ENCODE results near the gene CLPTM1L. TPM values are rescaled to one million over a fixed set of nuclear protein-coding genes. Genes with fewer than 3 reads are reported as not detected.

CLPTM1L gene
- total and polyA plus RNA-seq, 9 of the 15 experiments (the other 6 are each of a cell fraction or from before 2014, with no cell fraction given), result 3.5 to 217 (median 177) TPM

DNA sequence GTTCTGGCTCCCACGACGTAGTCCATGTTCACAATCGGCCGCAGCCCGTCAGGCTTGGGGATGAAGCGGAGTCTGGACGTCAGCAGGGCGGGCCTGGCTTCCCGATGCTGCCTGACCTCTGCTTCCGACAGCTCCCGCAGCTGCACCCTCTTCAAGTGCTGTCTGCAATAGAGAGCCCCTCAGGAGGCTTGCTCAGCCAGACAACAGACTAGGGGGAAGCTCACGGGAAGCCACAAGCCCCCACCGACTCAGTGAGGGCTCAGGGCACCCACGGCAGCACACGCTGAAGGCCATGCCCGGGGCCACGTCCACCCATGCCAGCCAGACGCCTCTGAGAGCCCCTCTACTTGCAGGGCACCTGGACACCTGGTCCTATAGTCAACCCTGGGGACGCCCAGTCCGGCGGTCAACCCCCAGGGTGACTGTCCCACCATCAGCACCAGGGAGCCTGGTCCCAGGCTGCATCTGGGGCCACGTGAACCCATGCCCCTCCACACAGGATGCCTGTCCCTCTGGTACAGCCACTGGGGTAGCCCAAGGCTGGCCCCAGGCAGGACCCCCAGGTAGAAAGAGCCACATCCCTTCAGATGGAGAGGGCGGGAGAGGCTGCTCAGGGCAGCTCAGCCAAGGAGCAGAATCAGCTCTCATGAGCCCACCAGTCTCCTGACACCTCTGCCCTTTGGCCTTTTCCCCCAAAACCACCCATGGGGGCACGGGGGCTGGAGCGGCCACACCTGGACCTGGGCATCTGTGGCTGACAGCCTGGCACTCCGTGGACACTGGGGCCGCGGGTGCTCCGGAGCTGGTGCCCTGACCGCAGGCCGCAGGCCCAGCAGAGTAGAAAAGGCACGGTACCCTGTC lies 64.5 kb downstream of the CLPTM1L start:
- BruUV-seq (replicated peaks), result no TSS peak
- Histone ChIP-seq H3K36me3 (ENCODE audit: control insufficient read depth, insufficient read depth, low read length) (no peaks in the 10 kb centered on the region), H3K9me1 (ENCODE audit: control insufficient read depth, insufficient read depth, low read length) (no peaks in the 10 kb centered on the region), H3K4me2 (ENCODE audit: insufficient read depth, low read length) (no peak overlapping the region), H3K9ac (ENCODE audit: insufficient read depth in 1 of 2, low read depth in 2 of 2, low read length in 2 of 2) (no peak overlapping the region; a peak in 1 of 4 replicates), H3K4me1 (replicated peaks in 1 of 2; ENCODE audit: control insufficient read depth in 2 of 2, insufficient read depth in 2 of 2, low read length in 2 of 2) (peaks cover 0 to 35% of the 10 kb centered on the region in 2 experiments; a peak in 1 of 5 replicates), H3K27me3 (ENCODE audit: control insufficient read depth in 2 of 2, insufficient read depth in 2 of 2, low read length in 2 of 2) (peaks cover 16 to 74% of the 10 kb centered on the region in 2 experiments; a peak in 4 of 5 replicates), H3K27ac (ENCODE audit: extremely low read depth, low read depth, low read length) (no peak overlapping the region), H4K20me1 (replicated peaks; ENCODE audit: control insufficient read depth, insufficient read depth, low read length) (peaks cover 12% of the 10 kb centered on the region; the same call in 1 of the 2 replicates), H3K79me2 (ENCODE audit: control insufficient read depth, insufficient read depth, low read length) (no peaks in the 10 kb centered on the region), H2AFZ (ENCODE audit: low read depth, low read length) (no peak overlapping the region), H3K4me3 (no peak overlapping the region), H3K9me3 (replicated peaks; ENCODE audit: control insufficient read depth, insufficient read depth, low read depth, low read length) (no peaks in the 10 kb centered on the region)
- POLR2A ChIA-PET, result interaction anchor here (1.1 to 1.2 kb wide), 3 partner anchors 8 to 65 kb away, joined by 3 to 4 read pairs (median 3); no protein-coding TSS in a partner anchor
- in situ Hi-C loops (cut with MboI) (no loop called here), intact Hi-C loops (cut with micrococcal nuclease) (no loop called here)
- WGBS (ENCODE audit: insufficient coverage, low coverage, missing lambda C conversion rate), result 26% methylated on average over 32 of the region's 32 CpGs
- no peak for FAIRE-seq
- no peak for ATAC-seq
- DNase-seq (ENCODE audit: extremely low read depth in 1 of 4, low spot score in 3 of 4), result no peak
- CTCF ChIA-PET (ENCODE audit: low intra/inter-chr PET ratio), result no interaction called here
- no peak for TF ChIP-seq ZNF445 (CRISPR knock-in tag; IDR thresholded peaks at IDR 0.05; ENCODE audit: low read depth)
- TF ChIP-seq FOS (IDR thresholded peaks at IDR 0.05; ENCODE audit: extremely low read depth, insufficient read length), result no peak
- no peak for TF ChIP-seq SNIP1 (IDR thresholded peaks at IDR 0.05; ENCODE audit: low read depth)
- TF ChIP-seq RBM25 (IDR thresholded peaks at IDR 0.05; ENCODE audit: low read depth, low read length, severe bottlenecking), result no peak
- TF ChIP-seq STAT5A (IDR thresholded peaks at IDR 0.05; ENCODE audit: borderline replicate concordance, low read length), result no peak
- TF ChIP-seq, protein P1, sequence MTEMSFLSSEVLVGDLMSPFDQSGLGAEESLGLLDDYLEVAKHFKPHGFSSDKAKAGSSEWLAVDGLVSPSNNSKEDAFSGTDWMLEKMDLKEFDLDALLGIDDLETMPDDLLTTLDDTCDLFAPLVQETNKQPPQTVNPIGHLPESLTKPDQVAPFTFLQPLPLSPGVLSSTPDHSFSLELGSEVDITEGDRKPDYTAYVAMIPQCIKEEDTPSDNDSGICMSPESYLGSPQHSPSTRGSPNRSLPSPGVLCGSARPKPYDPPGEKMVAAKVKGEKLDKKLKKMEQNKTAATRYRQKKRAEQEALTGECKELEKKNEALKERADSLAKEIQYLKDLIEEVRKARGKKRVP (CRISPR knock-in tag; IDR thresholded peaks at IDR 0.05), result no peak
- TF ChIP-seq, protein P2, sequence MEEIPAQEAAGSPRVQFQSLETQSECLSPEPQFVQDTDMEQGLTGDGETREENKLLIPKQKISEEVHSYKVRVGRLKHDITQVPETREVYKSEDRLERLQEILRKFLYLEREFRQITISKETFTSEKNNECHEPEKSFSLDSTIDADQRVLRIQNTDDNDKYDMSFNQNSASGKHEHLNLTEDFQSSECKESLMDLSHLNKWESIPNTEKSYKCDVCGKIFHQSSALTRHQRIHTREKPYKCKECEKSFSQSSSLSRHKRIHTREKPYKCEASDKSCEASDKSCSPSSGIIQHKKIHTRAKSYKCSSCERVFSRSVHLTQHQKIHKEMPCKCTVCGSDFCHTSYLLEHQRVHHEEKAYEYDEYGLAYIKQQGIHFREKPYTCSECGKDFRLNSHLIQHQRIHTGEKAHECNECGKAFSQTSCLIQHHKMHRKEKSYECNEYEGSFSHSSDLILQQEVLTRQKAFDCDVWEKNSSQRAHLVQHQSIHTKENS (CRISPR knock-in tag; IDR thresholded peaks at IDR 0.05), result no peak
- TF ChIP-seq, protein P3, sequence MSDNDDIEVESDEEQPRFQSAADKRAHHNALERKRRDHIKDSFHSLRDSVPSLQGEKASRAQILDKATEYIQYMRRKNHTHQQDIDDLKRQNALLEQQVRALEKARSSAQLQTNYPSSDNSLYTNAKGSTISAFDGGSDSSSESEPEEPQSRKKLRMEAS (CRISPR knock-in tag; IDR thresholded peaks at IDR 0.05), result no peak
- TF ChIP-seq, protein P4, sequence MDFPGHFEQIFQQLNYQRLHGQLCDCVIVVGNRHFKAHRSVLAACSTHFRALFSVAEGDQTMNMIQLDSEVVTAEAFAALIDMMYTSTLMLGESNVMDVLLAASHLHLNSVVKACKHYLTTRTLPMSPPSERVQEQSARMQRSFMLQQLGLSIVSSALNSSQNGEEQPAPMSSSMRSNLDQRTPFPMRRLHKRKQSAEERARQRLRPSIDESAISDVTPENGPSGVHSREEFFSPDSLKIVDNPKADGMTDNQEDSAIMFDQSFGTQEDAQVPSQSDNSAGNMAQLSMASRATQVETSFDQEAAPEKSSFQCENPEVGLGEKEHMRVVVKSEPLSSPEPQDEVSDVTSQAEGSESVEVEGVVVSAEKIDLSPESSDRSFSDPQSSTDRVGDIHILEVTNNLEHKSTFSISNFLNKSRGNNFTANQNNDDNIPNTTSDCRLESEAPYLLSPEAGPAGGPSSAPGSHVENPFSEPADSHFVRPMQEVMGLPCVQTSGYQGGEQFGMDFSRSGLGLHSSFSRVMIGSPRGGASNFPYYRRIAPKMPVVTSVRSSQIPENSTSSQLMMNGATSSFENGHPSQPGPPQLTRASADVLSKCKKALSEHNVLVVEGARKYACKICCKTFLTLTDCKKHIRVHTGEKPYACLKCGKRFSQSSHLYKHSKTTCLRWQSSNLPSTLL (IDR thresholded peaks at IDR 0.05), result no peak
- TF ChIP-seq TFAM (CRISPR knock-in tag; conservative IDR thresholded peaks at IDR 0.05), result no peak
- no peak for TF ChIP-seq ERF (CRISPR knock-in tag; IDR thresholded peaks at IDR 0.05)
- no peak for TF ChIP-seq ZNF586 (CRISPR knock-in tag; conservative IDR thresholded peaks at IDR 0.05)
- TF ChIP-seq ETV1 (tag; conservative IDR thresholded peaks at IDR 0.05; ENCODE audit: low read depth), result no peak
- TF ChIP-seq ARNT (IDR thresholded peaks at IDR 0.05), result no peak

All from K562 (cell line).